Right atrium auricular region (tissue), 2 donors: ENCODE results near the gene STARD10. TPM values are rescaled to one million over a fixed set of nuclear protein-coding genes. Genes with fewer than 3 reads are reported as not detected.

Experiments used
- DNase-seq: peaks from one replicate; pipeline ENCODE4 v3.0.0-alpha.2; 2019; ENCODE audit warnings: low spot score
- H3K27ac ChIP-seq, 2 donors: fragments of 200-600 bp; sonication (generic); 1 replicate in 1 of 2; 2 replicates in 1 of 2; pipeline ENCODE4 v1.5.1; 2016 to 2019
- H3K27me3 ChIP-seq, 2 donors: fragments of 200-600 bp; sonication (generic); one replicate each; pipeline versions ENCODE4 v1.5.1 to v1.6.0; 2017 to 2019
- H3K36me3 ChIP-seq: fragments of 200-600 bp; sonication (generic); one replicate; pipeline ENCODE4 v1.5.1; 2016
- H3K4me1 ChIP-seq, 2 donors: fragments of 200-600 bp; sonication (generic); one replicate each; pipeline versions ENCODE4 v1.5.1 to v1.6.0; 2017 to 2019
- H3K4me3 ChIP-seq, 2 donors: fragments of 200-600 bp; sonication (generic); 1 replicate in 1 of 2; 2 replicates in 1 of 2; pipeline ENCODE4 v1.5.1; 2017 to 2019; ENCODE audit warnings: mild to moderate bottlenecking in 1 of 2, moderate library complexity in 1 of 2
- H3K9me3 ChIP-seq, 2 donors: fragments of 200-600 bp; sonication (generic); one replicate each; pipeline ENCODE4 v1.5.1; 2019
- CTCF ChIP-seq, 2 donors: fragments of 200-600 bp; sonication (generic); IDR thresholded peaks; one replicate each; pipeline ENCODE4 v1.5.1; 2019; ENCODE audit warnings: antibody characterized with exemption in 2 of 2
- microRNA-seq, 2 donors: library from miRNA; unstranded; fragments of <30 nt; microRNA quantifications; one replicate each; pipeline ENCODE4, GENCODE V29; 2016 to 2017; ENCODE audit warnings: borderline number of aligned reads in 2 of 2, borderline replicate concordance in 1 of 2
- total RNA-seq, 2 donors: library from RNA; depleted of rRNA; stranded (reverse); fragments of >200 nt; gene quantifications; one replicate each; pipeline ENCODE4 v1.1.0, GENCODE V29; 2016

The STARD10 gene
- total RNA-seq, 2 donors from 2014 or later: 77.0 to 112 TPM

GRCh38 chr11:72704783-72705265, 89.0 kb downstream of the STARD10 start:
- Histone ChIP-seq H3K36me3 (peaks cover 88% of the 10 kb centered on the region), H3K4me1 (peaks cover 0 to 35% of the 10 kb centered on the region in 2 donors), H3K9me3 (no peaks in the 10 kb centered on the region), H3K4me3 (no peak overlapping the region), H3K27ac (no peak overlapping the region), H3K27me3 (no peaks in the 10 kb centered on the region)
- DNase-seq: no peak
- TF ChIP-seq CTCF (IDR thresholded peaks at IDR 0.05): no peak

Small RNA genes within 50 kb of the gene (microRNA-seq; reads per million reads assigned to microRNA genes)
- gene MIR4692: 0 reads per million in 2 donors

Other genes starting within 250 kb of the STARD10 start
- gene PDE2A, start 119.6 kb downstream of the STARD10 start, total RNA-seq: 10 to 100 TPM; 23.1 to 34.2 TPM
- gene ARAP1, start 41.6 kb downstream of the STARD10 start, total RNA-seq: 10 to 100 TPM; 74.0 to 83.8 TPM
- gene ATG16L2, start 20.4 kb upstream of the STARD10 start, total RNA-seq: 10 to 100 TPM in 1 of 2 donors, 1 to 10 TPM in 1; 9.0 to 10.0 TPM